HG02759 (cell line): ENCODE results near the gene SCGB3A2.
"Not testable (repeated sequence)": the region's sequence is repeated elsewhere in the genome, so short reads cannot be mapped to it uniquely, and the experiment has no call there.

Source experiments
- ATAC-seq: cut with Tn5 transposase; IDR thresholded peaks from one replicate; pipeline ENCODE4 v1.9.1; 2021; ENCODE audit warnings: mild to moderate bottlenecking, moderate library complexity; ENCODE audit not compliant: unreplicated experiment

Gene SCGB3A2

GRCh38 chr5:147860641-147861025 lies 17.9 kb upstream of the SCGB3A2 start:
- no peak for ATAC-seq

GRCh38 chr5:147863454-147864158 lies 14.9 kb upstream of the SCGB3A2 start:
- ATAC-seq: no peak

GRCh38 chr5:147869112-147869511 lies 9.4 kb upstream of the SCGB3A2 start:
- no peak for ATAC-seq

GRCh38 chr5:147869892-147870291 lies 8.6 kb upstream of the SCGB3A2 start:
- not testable (repeated sequence) for ATAC-seq

DNA sequence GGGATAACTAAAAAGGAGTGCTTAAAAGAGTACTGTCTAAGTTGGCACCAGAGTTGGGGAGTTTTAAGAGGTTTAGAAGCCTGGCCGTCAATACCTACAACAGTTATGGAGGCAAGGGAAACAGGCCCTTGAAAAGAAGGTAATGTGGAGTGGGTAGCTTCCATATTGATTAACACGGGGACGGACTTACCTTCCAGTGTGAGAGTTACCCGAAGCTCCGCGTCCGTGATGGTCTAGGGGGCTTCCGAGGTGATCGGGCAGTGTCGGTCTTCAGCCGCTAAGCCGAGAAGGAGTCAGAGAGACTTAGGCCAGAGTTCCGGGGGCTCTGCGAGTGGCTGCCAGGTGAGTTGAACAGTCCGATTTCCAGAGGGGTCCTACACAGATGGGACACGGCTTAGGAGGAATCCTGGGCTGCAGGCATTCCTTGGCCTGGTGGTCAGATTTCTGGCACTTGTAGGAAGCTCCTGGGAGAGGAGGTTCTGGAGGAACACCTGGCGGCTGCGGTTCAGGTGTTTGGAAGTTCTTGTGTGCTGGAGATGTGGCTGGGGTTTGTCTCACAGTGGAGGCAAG lies 6.4 kb upstream of the SCGB3A2 start:
- ATAC-seq: not testable (repeated sequence)

- not testable (repeated sequence) for ATAC-seq
Measured at GRCh38 chr5:147872744-147873435, 5.6 kb upstream of the SCGB3A2 start.

DNA sequence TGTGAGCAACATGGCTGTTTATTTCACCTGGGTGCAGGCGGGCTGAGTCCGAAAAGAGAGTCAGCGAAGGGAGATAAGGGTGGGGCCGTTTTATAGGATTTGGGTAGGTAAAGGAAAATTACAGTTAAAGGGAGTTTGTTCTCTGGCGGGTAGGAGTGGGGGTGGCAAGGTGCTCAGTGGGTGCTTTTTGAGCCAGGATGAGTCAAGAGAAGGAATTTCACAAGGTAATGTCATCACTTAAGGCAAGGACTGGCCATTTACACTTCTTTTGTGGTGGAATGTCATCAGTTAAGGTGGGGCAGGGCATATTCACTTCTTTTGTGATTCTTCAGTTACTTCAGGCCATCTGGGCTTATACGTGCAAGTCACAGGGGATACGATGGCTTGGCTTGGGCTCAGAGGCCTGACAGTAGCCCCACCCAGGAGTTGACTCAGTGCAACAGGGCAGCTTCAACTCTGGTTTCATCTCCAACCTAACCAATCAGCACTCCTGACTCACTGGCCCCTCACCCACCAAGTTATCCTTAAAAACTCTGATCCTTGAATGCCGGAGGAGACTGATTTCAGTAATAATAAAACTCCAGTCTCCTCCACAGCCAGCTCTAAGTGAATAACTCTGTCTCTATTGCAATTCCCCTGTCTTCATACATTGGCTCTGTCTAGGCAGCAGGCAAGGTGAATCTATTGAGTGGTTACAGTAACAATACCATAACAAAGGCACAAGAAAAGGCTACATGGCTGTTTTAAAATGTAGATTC lies 4.2 kb upstream of the SCGB3A2 start:
- not testable (repeated sequence) for ATAC-seq

DNA sequence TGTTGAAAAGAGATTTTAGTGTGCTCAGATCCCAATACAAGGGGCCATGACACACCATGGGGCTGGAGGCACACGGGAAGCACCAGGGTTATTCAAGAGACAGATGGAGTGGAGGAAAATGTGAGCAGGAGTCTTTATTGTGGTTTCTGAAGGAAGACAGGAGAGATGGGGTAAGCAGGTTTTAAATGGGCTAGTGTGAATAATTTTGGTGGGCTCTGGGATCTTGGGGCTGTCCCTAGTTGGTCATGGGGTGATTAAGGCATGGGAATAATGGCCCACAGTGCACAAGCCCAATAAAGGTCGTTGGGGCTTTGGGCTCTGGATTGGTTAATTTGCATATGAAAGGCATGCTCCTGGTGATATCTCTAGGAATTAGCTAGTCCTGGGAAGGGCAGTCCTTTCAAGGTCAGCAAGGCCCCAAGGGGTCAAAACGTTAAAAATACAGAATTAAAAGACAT lies 3.6 kb upstream of the SCGB3A2 start:
- no peak for ATAC-seq

DNA sequence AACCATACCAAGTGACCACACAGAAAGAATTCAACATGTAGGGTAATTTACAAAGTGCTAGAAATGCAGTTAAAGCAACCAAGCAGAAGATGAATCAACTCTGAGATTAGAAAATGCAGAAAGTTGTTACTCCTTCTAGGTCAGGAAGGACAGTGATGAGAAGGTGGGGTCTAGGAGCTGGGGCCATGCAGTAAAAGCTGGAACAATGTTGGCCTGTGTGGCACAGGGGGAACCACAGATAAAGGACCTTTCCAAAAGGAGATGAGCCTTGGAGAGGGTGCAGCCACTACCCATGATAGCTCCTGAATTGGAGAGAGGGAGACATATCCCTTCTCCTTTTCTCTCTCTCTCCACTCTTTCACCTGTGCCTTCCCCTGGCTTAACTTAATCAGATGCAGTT lies 2.4 kb upstream of the SCGB3A2 start:
- no peak for ATAC-seq

GRCh38 chr5:147876626-147877025 lies 1.9 kb upstream of the SCGB3A2 start:
- no peak for ATAC-seq

DNA sequence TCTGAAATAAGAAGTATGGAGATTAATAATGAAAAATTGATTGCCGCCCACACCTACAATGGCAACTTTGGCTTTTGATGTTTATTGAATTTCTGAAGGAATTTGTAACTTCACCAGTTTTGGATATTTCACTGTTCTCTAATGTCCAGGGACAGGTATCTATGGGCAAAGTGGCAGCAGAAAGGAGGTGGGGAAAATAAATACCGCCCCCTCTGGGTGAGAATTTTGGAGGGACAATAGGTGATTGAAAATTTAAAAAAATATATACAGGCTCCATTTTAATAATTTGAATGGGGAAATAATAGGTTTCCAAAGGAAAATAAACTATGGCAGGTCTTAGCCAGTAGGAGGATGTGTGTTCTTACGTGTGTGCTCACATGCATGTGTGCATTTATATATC lies 1.3 kb downstream of the SCGB3A2 start:
- no peak for ATAC-seq

- no peak for ATAC-seq
Measured at GRCh38 chr5:147880487-147880886, 2.0 kb downstream of the SCGB3A2 start.

DNA sequence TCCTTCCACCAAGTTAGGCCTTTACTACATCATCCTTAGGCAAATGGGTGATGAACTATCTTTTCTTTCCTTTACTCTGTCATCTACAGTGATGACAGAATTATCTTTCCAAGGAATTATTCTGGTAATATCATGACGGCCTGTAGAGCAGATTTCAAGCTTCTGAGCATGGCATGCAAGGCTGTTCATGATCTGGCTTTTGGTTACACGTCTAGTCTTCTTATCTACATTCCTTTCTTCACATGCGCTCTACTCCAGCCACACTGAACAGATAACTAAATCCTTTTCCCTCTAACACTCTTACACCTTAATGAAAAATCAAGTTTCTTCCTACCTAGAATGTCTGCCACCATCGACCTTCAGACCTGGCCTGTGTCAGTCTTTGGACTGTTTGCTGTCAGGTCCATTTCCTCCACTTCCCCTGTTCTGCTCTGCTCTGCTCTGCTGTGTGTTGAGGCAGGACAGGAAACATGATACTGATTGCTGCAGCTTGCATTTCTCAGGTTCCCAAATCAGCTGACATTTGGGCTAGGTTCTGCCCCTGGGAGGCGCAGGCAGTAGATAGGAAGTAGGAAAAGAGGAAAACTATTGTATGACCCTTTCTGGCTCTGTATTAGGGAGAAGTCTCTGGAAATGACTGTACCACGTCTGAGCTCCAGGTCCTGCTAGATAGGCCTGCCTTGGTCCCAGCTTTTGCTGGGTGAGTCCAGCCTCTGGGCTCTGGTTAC lies 4.2 kb downstream of the SCGB3A2 start:
- no peak for ATAC-seq

DNA sequence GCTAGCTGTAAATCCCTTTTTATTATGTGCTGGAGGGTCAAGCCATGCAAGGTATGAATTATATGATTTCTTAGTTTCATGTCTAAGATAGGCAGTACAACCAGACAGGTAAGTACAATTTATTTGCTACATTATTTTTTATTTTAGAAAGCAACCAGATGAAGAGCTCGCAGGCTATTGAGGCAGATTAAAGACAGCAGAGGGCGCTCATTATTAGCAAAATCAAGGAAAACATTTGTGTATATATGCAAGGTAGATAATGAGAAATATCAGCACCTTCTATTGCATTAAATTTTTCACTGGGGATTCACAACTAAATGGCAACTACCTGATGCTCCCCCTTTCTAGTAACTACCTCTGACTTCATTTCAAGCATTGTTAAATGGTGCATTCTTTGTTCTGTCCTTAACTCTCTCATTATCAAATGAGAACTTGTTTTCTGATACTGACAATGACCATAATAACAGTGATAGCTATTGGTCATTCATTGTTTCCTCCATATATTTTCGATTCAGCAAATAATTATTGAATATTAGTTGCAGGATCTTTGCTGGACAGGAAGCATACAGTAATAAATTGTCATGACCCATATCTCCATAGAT lies 8.6 kb downstream of the SCGB3A2 start:
- no peak for ATAC-seq

DNA sequence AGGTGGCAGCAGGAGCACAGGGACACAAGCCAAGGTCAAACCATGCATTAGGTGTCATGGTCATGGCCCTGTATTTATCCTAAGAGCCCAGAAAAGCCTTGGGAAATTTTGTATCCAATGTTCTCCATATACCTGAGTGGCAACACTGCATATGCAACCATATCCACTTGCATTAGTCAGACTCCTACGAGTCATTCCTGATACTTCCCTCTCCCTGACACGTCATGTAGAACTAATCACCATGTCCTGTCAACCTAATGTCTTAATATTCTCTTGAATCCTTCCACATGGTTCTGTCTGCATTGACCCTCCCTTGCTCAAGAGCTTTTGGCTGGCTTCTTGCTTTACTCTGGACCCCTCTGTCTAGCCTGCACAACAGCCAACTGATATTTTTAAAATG lies 9.4 kb downstream of the SCGB3A2 start:
- ATAC-seq: no peak

GRCh38 chr5:147892696-147893296 lies 14.3 kb downstream of the SCGB3A2 start:
- ATAC-seq: no peak

- ATAC-seq: no peak
Measured at GRCh38 chr5:147893820-147894219, 15.3 kb downstream of the SCGB3A2 start.

GRCh38 chr5:147895864-147896263 lies 17.4 kb downstream of the SCGB3A2 start:
- ATAC-seq: no peak

- ATAC-seq: no peak
Measured at GRCh38 chr5:147898875-147899401, 20.4 kb downstream of the SCGB3A2 start.

DNA sequence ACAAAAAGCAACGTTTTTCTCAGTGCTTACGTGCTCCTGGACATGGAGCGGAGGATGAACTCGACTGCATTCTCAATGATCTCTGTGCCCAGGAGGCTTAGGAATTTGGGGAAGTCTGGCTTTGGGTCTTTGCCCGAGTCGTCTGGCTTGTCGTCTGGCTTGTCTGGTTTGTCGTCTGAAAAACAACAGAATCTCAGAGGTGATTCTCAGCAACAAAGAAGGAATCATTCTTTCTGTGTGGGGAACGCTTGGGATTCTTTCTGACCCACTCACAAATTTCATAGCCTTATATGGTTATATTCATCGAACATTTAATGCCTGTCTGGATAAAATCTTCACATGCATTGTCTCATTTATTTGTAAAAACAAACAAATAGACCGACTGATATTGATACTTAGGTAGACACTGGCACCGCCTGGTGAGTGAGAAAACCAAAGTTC lies 23.1 kb downstream of the SCGB3A2 start:
- no peak for ATAC-seq
